ENCODE measurements around the gene TMEM222. TPM values are rescaled to one million over a fixed set of nuclear protein-coding genes. Genes with fewer than 3 reads are reported as not detected.
A peak's percentile ranks its signal among the peaks of the same experiment; 100 is the strongest.

The TMEM222 gene
- total RNA-seq, 2 experiments from 2014 or later = 21.8 to 22.5 TPM

GRCh38 chr1:27365372-27366112 is 43.6 kb downstream of the TMEM222 start:
- TF ChIP-seq CTCF (IDR thresholded peaks at IDR 0.05) = no peak
- DNase-seq (peak; percentile 62 to 89 (median 78)), ATAC-seq (ENCODE audit: poor library complexity) (peak; percentile 72)
- Histone ChIP-seq H3K4me3 (ENCODE audit: low read length) (peak overlapping the region; percentile 70), H3K27ac (ENCODE audit: low read depth in 1 of 2, low read length in 2 of 2) (no peak overlapping the region), H3K4me1 (ENCODE audit: insufficient read depth, low read length) (peaks cover 49% of the 10 kb centered on the region), H3K9me3 (ENCODE audit: control insufficient read depth in 1 of 2, insufficient read depth in 1 of 2, low read length in 2 of 2) (no peaks in the 10 kb centered on the region), H3K27me3 (ENCODE audit: control insufficient read depth in 1 of 2, insufficient read depth in 2 of 2, low read length in 2 of 2) (no peaks in the 10 kb centered on the region), H3K36me3 (ENCODE audit: insufficient read depth, low read length) (no peaks in the 10 kb centered on the region)
- intact Hi-C loops (cut with DNase I, micrococcal nuclease) = loop anchor here (2.0 to 5.0 kb wide), 3 partner anchors 23 to 43 kb away; partner anchors contain the start of genes GPR3 (in 1 of the 2), SYTL1 (in 1 of the 2) and TMEM222 (in 1 of the 2)
- POLR2A ChIA-PET = interaction anchor here (0.5 to 2.5 kb wide), 13 partner anchors 9 to 1620 kb away, joined by 3 to 30 read pairs (median 3); partner anchors contain the start of genes CD164L2, FCN3 and WASF2
- CTCF ChIA-PET = interaction anchor here (0.5 to 3.3 kb wide), 21 partner anchors 9 to 864 kb away, joined by 3 to 33 read pairs (median 4); no protein-coding TSS in a partner anchor
- Mint-ChIP-seq H3K4me3 (peak overlapping the region; percentile 88), H3K4me1 (ENCODE audit: low read depth) (peaks cover 49% of the 10 kb centered on the region), H3K27me3 (no peaks in the 10 kb centered on the region), H3K36me3 (ENCODE audit: low read depth) (no peaks in the 10 kb centered on the region), H3K9me3 (no peaks in the 10 kb centered on the region), H3K27ac (peak overlapping the region; percentile 43)

GRCh38 chr1:27366113-27366410 is 44.1 kb downstream of the TMEM222 start:
- POLR2A ChIA-PET = interaction anchor here (0.5 to 2.5 kb wide), 14 partner anchors 9 to 1619 kb away, joined by 3 to 30 read pairs (median 3); partner anchors contain the start of genes CD164L2, FCN3 and WASF2
- Histone ChIP-seq H3K27me3 (ENCODE audit: control insufficient read depth in 1 of 2, insufficient read depth in 2 of 2, low read length in 2 of 2) (no peaks in the 10 kb centered on the region), H3K27ac (ENCODE audit: low read depth in 1 of 2, low read length in 2 of 2) (no peak overlapping the region), H3K9me3 (ENCODE audit: control insufficient read depth in 1 of 2, insufficient read depth in 1 of 2, low read length in 2 of 2) (no peaks in the 10 kb centered on the region), H3K4me1 (ENCODE audit: insufficient read depth, low read length) (peaks cover 44% of the 10 kb centered on the region), H3K4me3 (ENCODE audit: low read length) (peak overlapping the region; percentile 70), H3K36me3 (ENCODE audit: insufficient read depth, low read length) (no peaks in the 10 kb centered on the region)
- intact Hi-C loops (cut with DNase I, micrococcal nuclease) = loop anchor here in 1 of 2 experiments (5.0 kb wide), 1 partner anchor 44 kb away; the partner anchor contains the start of gene TMEM222
- DNase-seq (peak in 12 of 14 experiments; percentile 40 to 82 (median 66)), ATAC-seq (ENCODE audit: poor library complexity) (peak; percentile 56)
- H3K27me3 Mint-ChIP-seq = no peaks in the 10 kb centered on the region
- peak overlapping the region; percentile 43 for H3K27ac Mint-ChIP-seq
- CTCF ChIA-PET = interaction anchor here (0.5 to 3.3 kb wide), 21 partner anchors 9 to 865 kb away, joined by 3 to 33 read pairs (median 3); partner anchors contain the start of gene AHDC1
- H3K4me1 Mint-ChIP-seq (ENCODE audit: low read depth) = peaks cover 46% of the 10 kb centered on the region
- H3K36me3 Mint-ChIP-seq (ENCODE audit: low read depth) = no peaks in the 10 kb centered on the region
- no peak for TF ChIP-seq CTCF (IDR thresholded peaks at IDR 0.05)
- no peaks in the 10 kb centered on the region for H3K9me3 Mint-ChIP-seq
- H3K4me3 Mint-ChIP-seq = peak overlapping the region; percentile 88

- H3K36me3 Mint-ChIP-seq (ENCODE audit: low read depth) = no peaks in the 10 kb centered on the region
- peak within 1 kb of the TSS; percentile 88 for H3K4me3 Mint-ChIP-seq
- H3K27ac Mint-ChIP-seq = peak within 1 kb of the TSS; percentile 43
- Histone ChIP-seq H3K9me3 (ENCODE audit: control insufficient read depth in 1 of 2, insufficient read depth in 1 of 2, low read length in 2 of 2) (no peaks in the 10 kb centered on the region), H3K4me1 (ENCODE audit: insufficient read depth, low read length) (peaks cover 43% of the 10 kb centered on the region), H3K36me3 (ENCODE audit: insufficient read depth, low read length) (no peaks in the 10 kb centered on the region), H3K27ac (ENCODE audit: low read depth in 1 of 2, low read length in 2 of 2) (no peak within 1 kb of the TSS), H3K4me3 (ENCODE audit: low read length) (peak within 1 kb of the TSS; percentile 70), H3K27me3 (ENCODE audit: control insufficient read depth in 1 of 2, insufficient read depth in 2 of 2, low read length in 2 of 2) (no peaks in the 10 kb centered on the region)
- CTCF ChIA-PET = interaction anchor here (0.5 to 3.3 kb wide), 22 partner anchors 10 to 865 kb away, joined by 3 to 33 read pairs (median 3); partner anchors contain the start of gene AHDC1
- POLR2A ChIA-PET = interaction anchor here (0.5 to 2.5 kb wide), 11 partner anchors 8 to 1619 kb away, joined by 3 to 30 read pairs (median 4); partner anchors contain the start of genes CD164L2 and FCN3
- no peak for TF ChIP-seq CTCF (IDR thresholded peaks at IDR 0.05)
- no peaks in the 10 kb centered on the region for H3K27me3 Mint-ChIP-seq
- DNase-seq = peak in 4 of 14 experiments; percentile 42 to 73 (median 62)
- intact Hi-C loops (cut with DNase I, micrococcal nuclease) = loop anchor here in 1 of 2 experiments (5.0 kb wide), 1 partner anchor 44 kb away; the partner anchor contains the start of gene TMEM222
- peak; percentile 45 for ATAC-seq (ENCODE audit: poor library complexity)
- H3K4me1 Mint-ChIP-seq (ENCODE audit: low read depth) = peaks cover 46% of the 10 kb centered on the region
- H3K9me3 Mint-ChIP-seq = no peaks in the 10 kb centered on the region
These were observed 44.6 kb downstream of the TMEM222 start, which contains the start of gene MAP3K6 for GRCh38 chr1:27366411-27367159. Gene MAP3K6, minus strand, starts transcription at chr1:27366961. Its CDS starts 364 bp downstream, at chr1:27366597.
